Neural crest cell (in vitro differentiated cells): ENCODE data around the gene ACMSD. TPM values are rescaled to one million over a fixed set of nuclear protein-coding genes. Genes with fewer than 3 reads are reported as not detected.

Experiments used
- DNase-seq: peaks from one replicate; pipeline ENCODE4 v3.0.0; 2021; ENCODE audit warnings: low read depth, mixed read lengths, low spot score
- H3K27ac Mint-ChIP-seq: one replicate; pipeline ENCODE4 v1.8.0; 2021; ENCODE audit warnings: mild to moderate bottlenecking, mixed read lengths; ENCODE audit not compliant: unreplicated experiment
- H3K27me3 Mint-ChIP-seq: 2 replicates; pipeline ENCODE4 v1.8.0; 2021; ENCODE audit warnings: low read depth, mild to moderate bottlenecking, mixed read lengths
- H3K36me3 Mint-ChIP-seq: 2 replicates; pipeline ENCODE4 v1.8.0; 2021; ENCODE audit warnings: low read depth, mild to moderate bottlenecking, mixed read lengths
- H3K4me1 Mint-ChIP-seq: 2 replicates; pipeline ENCODE4 v1.8.0; 2021; ENCODE audit warnings: mixed read lengths
- H3K4me3 Mint-ChIP-seq: one replicate; pipeline ENCODE4 v1.8.0; 2021; ENCODE audit warnings: mild to moderate bottlenecking, mixed read lengths
- H3K9me3 Mint-ChIP-seq: 2 replicates; pipeline ENCODE4 v1.8.0; 2021; ENCODE audit warnings: mixed read lengths
- total RNA-seq: library from RNA; stranded (reverse); gene quantifications from 2 replicates; pipeline ENCODE4 v1.2.1, GENCODE V29; 2021
- TF ChIP-seq, protein P1 (sequence below): fragments of 200-600 bp; sonication (generic); conservative IDR thresholded peaks from 2 replicates; pipeline ENCODE4 v1.5.0; 2021; ENCODE audit warnings: antibody characterized with exemption, mild to moderate bottlenecking

Gene ACMSD
- total RNA-seq, 1 donor from 2014 or later, result not detected

DNA sequence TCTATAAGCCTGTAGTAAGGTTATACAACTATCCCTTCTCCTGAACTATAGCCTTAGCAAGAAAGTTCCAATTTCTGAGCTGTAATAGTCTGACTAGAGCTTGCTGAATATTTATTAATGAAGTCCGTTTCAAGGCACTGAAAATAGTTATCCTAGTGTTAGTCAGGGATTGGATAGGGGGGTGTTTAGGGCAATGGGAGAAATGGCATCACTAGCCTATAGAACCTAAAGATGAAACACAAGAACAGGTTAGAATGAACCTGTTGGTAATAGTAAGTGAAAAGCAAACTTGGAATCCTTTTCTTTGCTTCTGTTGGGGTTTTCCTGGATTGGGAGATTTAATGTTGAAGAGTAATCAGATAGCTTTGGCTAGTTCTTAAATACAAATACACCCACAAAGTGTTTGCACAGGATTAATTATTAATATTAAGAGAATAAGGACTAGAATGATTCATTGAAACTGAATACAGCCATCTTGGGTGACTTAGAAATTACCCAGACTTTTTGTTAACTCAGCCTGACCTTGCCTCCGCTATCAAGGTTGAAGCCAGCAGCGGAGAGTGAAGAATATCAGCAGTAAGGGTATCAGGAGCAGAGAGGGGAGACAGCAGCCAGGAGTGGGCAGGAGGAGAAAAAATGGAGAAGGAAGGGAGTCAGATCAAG lies 94.6 kb downstream of the ACMSD start:
- Mint-ChIP-seq H3K27me3 (no peaks in the 10 kb centered on the region), H3K36me3 (peaks cover 9% of the 10 kb centered on the region), H3K4me1 (peaks cover 25% of the 10 kb centered on the region), H3K27ac (no peak overlapping the region), H3K4me3 (no peak overlapping the region), H3K9me3 (no peaks in the 10 kb centered on the region)
- TF ChIP-seq, protein P1, sequence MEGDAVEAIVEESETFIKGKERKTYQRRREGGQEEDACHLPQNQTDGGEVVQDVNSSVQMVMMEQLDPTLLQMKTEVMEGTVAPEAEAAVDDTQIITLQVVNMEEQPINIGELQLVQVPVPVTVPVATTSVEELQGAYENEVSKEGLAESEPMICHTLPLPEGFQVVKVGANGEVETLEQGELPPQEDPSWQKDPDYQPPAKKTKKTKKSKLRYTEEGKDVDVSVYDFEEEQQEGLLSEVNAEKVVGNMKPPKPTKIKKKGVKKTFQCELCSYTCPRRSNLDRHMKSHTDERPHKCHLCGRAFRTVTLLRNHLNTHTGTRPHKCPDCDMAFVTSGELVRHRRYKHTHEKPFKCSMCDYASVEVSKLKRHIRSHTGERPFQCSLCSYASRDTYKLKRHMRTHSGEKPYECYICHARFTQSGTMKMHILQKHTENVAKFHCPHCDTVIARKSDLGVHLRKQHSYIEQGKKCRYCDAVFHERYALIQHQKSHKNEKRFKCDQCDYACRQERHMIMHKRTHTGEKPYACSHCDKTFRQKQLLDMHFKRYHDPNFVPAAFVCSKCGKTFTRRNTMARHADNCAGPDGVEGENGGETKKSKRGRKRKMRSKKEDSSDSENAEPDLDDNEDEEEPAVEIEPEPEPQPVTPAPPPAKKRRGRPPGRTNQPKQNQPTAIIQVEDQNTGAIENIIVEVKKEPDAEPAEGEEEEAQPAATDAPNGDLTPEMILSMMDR, result no peak
- no peak for DNase-seq

- peaks cover 21% of the 10 kb centered on the region for H3K4me1 Mint-ChIP-seq
- H3K9me3 Mint-ChIP-seq, result no peaks in the 10 kb centered on the region
- DNase-seq, result no peak
- peaks cover 9% of the 10 kb centered on the region for H3K36me3 Mint-ChIP-seq
- H3K4me3 Mint-ChIP-seq, result no peak overlapping the region
- no peaks in the 10 kb centered on the region for H3K27me3 Mint-ChIP-seq
- TF ChIP-seq, protein P1, result no peak
- H3K27ac Mint-ChIP-seq, result no peak overlapping the region
Observed at GRCh38 chr2:134933732-134934131, 95.3 kb downstream of the ACMSD start.

- H3K4me3 Mint-ChIP-seq, result no peak overlapping the region
- H3K27me3 Mint-ChIP-seq, result no peaks in the 10 kb centered on the region
- peaks cover 21% of the 10 kb centered on the region for H3K4me1 Mint-ChIP-seq
- H3K9me3 Mint-ChIP-seq, result no peaks in the 10 kb centered on the region
- peaks cover 9% of the 10 kb centered on the region for H3K36me3 Mint-ChIP-seq
- no peak for DNase-seq
- H3K27ac Mint-ChIP-seq, result no peak overlapping the region
- TF ChIP-seq, protein P1, result no peak
Observed at GRCh38 chr2:134934150-134934549, 95.7 kb downstream of the ACMSD start.

DNA sequence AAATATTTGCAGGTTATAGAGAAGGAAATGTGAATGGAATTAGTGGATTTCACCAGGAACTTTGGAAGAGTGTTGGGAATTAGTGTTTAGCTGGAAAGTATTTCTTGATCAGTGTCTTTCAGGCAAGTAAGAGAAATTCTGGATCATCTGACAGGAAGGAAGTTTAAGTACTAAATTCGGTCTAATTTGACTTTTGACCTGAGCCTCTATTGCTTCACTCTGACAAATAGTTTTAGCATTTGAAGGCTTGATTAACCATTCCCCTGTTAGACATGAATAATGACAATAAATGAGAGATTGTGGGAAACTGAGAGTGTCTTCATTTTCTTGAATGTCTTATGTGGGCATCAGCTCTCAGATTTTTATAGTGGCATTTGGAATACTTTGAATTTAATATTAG lies 96.2 kb downstream of the ACMSD start:
- Mint-ChIP-seq H3K27ac (peak overlapping the region; percentile 1), H3K4me1 (peaks cover 21% of the 10 kb centered on the region), H3K4me3 (no peak overlapping the region)

GRCh38 chr2:134936691-134937090 lies 98.3 kb downstream of the ACMSD start:
- peaks cover 13% of the 10 kb centered on the region for H3K36me3 Mint-ChIP-seq
- no peaks in the 10 kb centered on the region for H3K27me3 Mint-ChIP-seq
- no peaks in the 10 kb centered on the region for H3K9me3 Mint-ChIP-seq
- no peak for DNase-seq
- TF ChIP-seq, protein P1, result no peak
- H3K4me3 Mint-ChIP-seq, result no peak overlapping the region
- peaks cover 17% of the 10 kb centered on the region for H3K4me1 Mint-ChIP-seq
- H3K27ac Mint-ChIP-seq, result no peak overlapping the region

More for the DNA sequence above, 96.2 kb downstream of the ACMSD start:
- H3K9me3 Mint-ChIP-seq, result no peaks in the 10 kb centered on the region
- no peak for DNase-seq
- no peaks in the 10 kb centered on the region for H3K27me3 Mint-ChIP-seq
- TF ChIP-seq, protein P1, result no peak
- peaks cover 11% of the 10 kb centered on the region for H3K36me3 Mint-ChIP-seq
